Upper lobe of left lung (tissue), 6 donors: ENCODE measurements around the gene FCGBP. TPM values are rescaled to one million over a fixed set of nuclear protein-coding genes. Genes with fewer than 3 reads are reported as not detected.

Source experiments
- ATAC-seq, 2 donors: fragments of 200-7000 bp; cut with Tn5 transposase; one replicate each; pipeline ENCODE4 v1.9.1; 2022; ENCODE audit warnings: mild to moderate bottlenecking in 2 of 2, moderate library complexity in 2 of 2; ENCODE audit not compliant: low FRiP score in 2 of 2
- DNase-seq, 2 donors: peaks; one replicate each; pipeline ENCODE4 v3.0.0-alpha.2; 2019 to 2020
- H3K27ac ChIP-seq, 4 donors: fragments of 200-600 bp; sonication (generic); one replicate each; pipeline ENCODE4 v1.5.1; 2016 to 2019
- H3K27me3 ChIP-seq, 4 donors: fragments of 200-600 bp; sonication (generic); one replicate each; pipeline ENCODE4 v1.5.1; 2017 to 2019
- H3K36me3 ChIP-seq, 4 donors: fragments of 200-600 bp; sonication (generic); one replicate each; pipeline ENCODE4 v1.5.1; 2016 to 2019
- H3K4me1 ChIP-seq, 4 donors: fragments of 200-600 bp; sonication (generic); one replicate each; pipeline ENCODE4 v1.5.1; 2018 to 2019
- H3K4me3 ChIP-seq, 4 donors: fragments of 200-600 bp; sonication (generic); one replicate each; pipeline ENCODE4 v1.5.1; 2017 to 2019; ENCODE audit warnings: mild to moderate bottlenecking in 2 of 4, moderate library complexity in 1 of 4
- H3K9me3 ChIP-seq, 4 donors: fragments of 200-600 bp; sonication (generic); one replicate each; pipeline ENCODE4 v1.5.1; 2018 to 2019
- CTCF ChIP-seq, 6 experiments: fragments of 450-650 bp in 4 of 6; fragments of 200-600 bp in 2 of 6; sonication (generic) in 2 of 6; IDR thresholded peaks; one replicate each; pipeline ENCODE4 v1.5.1; 2016 to 2019; ENCODE audit warnings: antibody characterized with exemption in 6 of 6
- EP300 ChIP-seq, 4 donors: sonication (generic); formaldehyde crosslinking; IDR thresholded peaks; one replicate each; pipeline ENCODE4 v1.5.1; 2017; ENCODE audit warnings: antibody characterized with exemption in 4 of 4, control low read depth in 2 of 4
- POLR2A ChIP-seq, 4 donors: fragments of 450-650 bp; IDR thresholded peaks; one replicate each; pipeline ENCODE4 v1.5.1; 2016 to 2017; ENCODE audit warnings: antibody characterized with exemption in 4 of 4, mild to moderate bottlenecking in 2 of 4
- POLR2AphosphoS5 ChIP-seq, 2 donors: sonication (generic); formaldehyde crosslinking; IDR thresholded peaks; one replicate each; pipeline ENCODE4 v1.5.1; 2017; ENCODE audit warnings: antibody characterized with exemption in 2 of 2
- WGBS, 2 donors: methylation state at CpG; one replicate each; pipeline ENCODE4 v1.1.5; 2017 to 2018; 5-methylcytosine and 5-hydroxymethylcytosine counted together
- total RNA-seq, 6 donors: library from RNA; depleted of rRNA in 4 of 6; stranded (reverse); fragments of >200 nt in 4 of 6; gene quantifications; one replicate each; pipeline versions ENCODE4 v1.1.0 to v1.2.1, GENCODE V29; 2016 to 2021
- donor health status: DM: no; HTN: no; CAD: no; lungs with moderate emphysema.
- donor health status: DM: no; HTN: yes; CAD: no; lungs with severe emphysema.

FCGBP gene
- total RNA-seq, 6 donors from 2014 or later: 7.0 to 27.2 (median 14.3) TPM

GRCh38 chr19:39939556-39939955 is 5.1 kb upstream of the FCGBP start:
- H3K4me1 ChIP-seq: peaks cover 13 to 24% (median 17%) of the 10 kb centered on the region in 4 donors
- H3K27me3 ChIP-seq: no peaks in the 10 kb centered on the region
- no peak overlapping the region for H3K27ac ChIP-seq
- no peak for ATAC-seq
- no peak for TF ChIP-seq EP300 (IDR thresholded peaks at IDR 0.05)
- no peak for TF ChIP-seq POLR2A (IDR thresholded peaks at IDR 0.05)
- no peak for TF ChIP-seq POLR2AphosphoS5 (IDR thresholded peaks at IDR 0.05)
- TF ChIP-seq CTCF (IDR thresholded peaks at IDR 0.05): no peak
- DNase-seq: no peak
- no peaks in the 10 kb centered on the region for H3K36me3 ChIP-seq
- no peaks in the 10 kb centered on the region for H3K9me3 ChIP-seq
- H3K4me3 ChIP-seq: no peak overlapping the region
- WGBS, 2 donors: 74 to 77% methylated on average over 6 of the region's 6 CpGs

- no peak for DNase-seq
- TF ChIP-seq EP300 (IDR thresholded peaks at IDR 0.05) (no peak), CTCF (IDR thresholded peaks at IDR 0.05) (no peak), POLR2AphosphoS5 (IDR thresholded peaks at IDR 0.05) (no peak), POLR2A (IDR thresholded peaks at IDR 0.05) (no peak)
- Histone ChIP-seq H3K36me3 (no peaks in the 10 kb centered on the region), H3K4me3 (no peak overlapping the region), H3K27ac (no peak overlapping the region), H3K27me3 (no peaks in the 10 kb centered on the region), H3K4me1 (peaks cover 7 to 17% (median 13%) of the 10 kb centered on the region in 4 donors), H3K9me3 (no peaks in the 10 kb centered on the region)
- no peak for ATAC-seq
- WGBS, 2 donors: 32 to 38% methylated on average over 2 of the region's 2 CpGs
Measured at GRCh38 chr19:39937787-39938186, 3.4 kb upstream of the FCGBP start.

GRCh38 chr19:39937094-39937720 is 2.8 kb upstream of the FCGBP start:
- H3K27ac ChIP-seq: no peak overlapping the region
- peaks cover 5 to 13% (median 11%) of the 10 kb centered on the region in 4 donors for H3K4me1 ChIP-seq
- H3K4me3 ChIP-seq: no peak overlapping the region
- WGBS, 2 donors: 52 to 60% methylated on average over 5 of the region's 5 CpGs
- no peaks in the 10 kb centered on the region for H3K36me3 ChIP-seq
- TF ChIP-seq POLR2A (IDR thresholded peaks at IDR 0.05): no peak
- TF ChIP-seq CTCF (IDR thresholded peaks at IDR 0.05): no peak
- TF ChIP-seq EP300 (IDR thresholded peaks at IDR 0.05): no peak
- TF ChIP-seq POLR2AphosphoS5 (IDR thresholded peaks at IDR 0.05): no peak
- no peak for DNase-seq
- ATAC-seq: no peak
- no peaks in the 10 kb centered on the region for H3K27me3 ChIP-seq
- no peaks in the 10 kb centered on the region for H3K9me3 ChIP-seq

GRCh38 chr19:39936622-39937021 is 2.2 kb upstream of the FCGBP start:
- Histone ChIP-seq H3K4me3 (no peak overlapping the region), H3K27ac (no peak overlapping the region), H3K9me3 (no peaks in the 10 kb centered on the region), H3K4me1 (peaks cover 5 to 9% (median 8%) of the 10 kb centered on the region in 4 donors), H3K27me3 (no peaks in the 10 kb centered on the region), H3K36me3 (no peaks in the 10 kb centered on the region)
- no peak for ATAC-seq
- DNase-seq: no peak
- WGBS, 2 donors: 78 to 86% methylated on average over 6 of the region's 6 CpGs
- TF ChIP-seq CTCF (IDR thresholded peaks at IDR 0.05): no peak
- no peak for TF ChIP-seq EP300 (IDR thresholded peaks at IDR 0.05)
- no peak for TF ChIP-seq POLR2AphosphoS5 (IDR thresholded peaks at IDR 0.05)
- no peak for TF ChIP-seq POLR2A (IDR thresholded peaks at IDR 0.05)

GRCh38 chr19:39936020-39936419 is 1.6 kb upstream of the FCGBP start:
- TF ChIP-seq POLR2A (IDR thresholded peaks at IDR 0.05): no peak
- no peak for TF ChIP-seq EP300 (IDR thresholded peaks at IDR 0.05)
- no peak for TF ChIP-seq CTCF (IDR thresholded peaks at IDR 0.05)
- no peak for TF ChIP-seq POLR2AphosphoS5 (IDR thresholded peaks at IDR 0.05)
- Histone ChIP-seq H3K27me3 (no peaks in the 10 kb centered on the region), H3K36me3 (no peaks in the 10 kb centered on the region), H3K27ac (no peak overlapping the region), H3K9me3 (no peaks in the 10 kb centered on the region), H3K4me1 (peaks cover 1 to 9% (median 4%) of the 10 kb centered on the region in 4 donors), H3K4me3 (no peak overlapping the region)
- ATAC-seq (no peak), DNase-seq (no peak)
- 37 to 44% methylated on average over 3 of the region's 3 CpGs for WGBS, 2 donors
